HFFc6 (cell line): ENCODE results near the gene SOX18. TPM values are rescaled to one million over a fixed set of nuclear protein-coding genes. Genes with fewer than 3 reads are reported as not detected.

Source experiments
- DNase-seq: peaks from one replicate; pipeline ENCODE4 v3.0.0-alpha.2; 2018
- H3K27ac Mint-ChIP-seq: 2 replicates; pipeline ENCODE4 v1.8.0; 2020; ENCODE audit warnings: mild to moderate bottlenecking, mixed read lengths
- H3K27me3 Mint-ChIP-seq: 2 replicates; pipeline ENCODE4 v1.8.0; 2021; ENCODE audit warnings: mild to moderate bottlenecking, moderate library complexity, mixed read lengths; ENCODE audit not compliant: insufficient read depth
- H3K36me3 Mint-ChIP-seq: 2 replicates; pipeline ENCODE4 v1.8.0; 2021; ENCODE audit warnings: low read depth, mixed read lengths
- H3K4me1 Mint-ChIP-seq: 2 replicates; pipeline ENCODE4 v1.8.0; 2020; ENCODE audit warnings: low read depth, mixed read lengths
- H3K4me3 Mint-ChIP-seq: 2 replicates; pipeline ENCODE4 v1.8.0; 2020; ENCODE audit warnings: mild to moderate bottlenecking, moderate library complexity, mixed read lengths
- H3K9me3 Mint-ChIP-seq: 2 replicates; pipeline ENCODE4 v1.8.0; 2020; ENCODE audit warnings: mild to moderate bottlenecking, mixed read lengths
- total RNA-seq, 6 experiments: library from RNA; stranded (reverse); fragmentation: NEBNext Ultra II Directional; extraction: Animal tissue kit (Norgen Biotek cat#: 25700); gene quantifications; 2 replicates in 1 of 6; 3 replicates in 5 of 6; pipeline ENCODE4 v1.2.3, GENCODE V29; 2021
- TF ChIP-seq, protein P1 (sequence below): fragments of 200-600 bp; sonication (generic); IDR thresholded peaks from 2 replicates; pipeline ENCODE4 v1.5.0; 2021; ENCODE audit warnings: antibody characterized with exemption, mild to moderate bottlenecking

SOX18 gene
- total RNA-seq, 6 experiments from 2014 or later, result 0.10 to 0.17 TPM; not detected in 4

DNA sequence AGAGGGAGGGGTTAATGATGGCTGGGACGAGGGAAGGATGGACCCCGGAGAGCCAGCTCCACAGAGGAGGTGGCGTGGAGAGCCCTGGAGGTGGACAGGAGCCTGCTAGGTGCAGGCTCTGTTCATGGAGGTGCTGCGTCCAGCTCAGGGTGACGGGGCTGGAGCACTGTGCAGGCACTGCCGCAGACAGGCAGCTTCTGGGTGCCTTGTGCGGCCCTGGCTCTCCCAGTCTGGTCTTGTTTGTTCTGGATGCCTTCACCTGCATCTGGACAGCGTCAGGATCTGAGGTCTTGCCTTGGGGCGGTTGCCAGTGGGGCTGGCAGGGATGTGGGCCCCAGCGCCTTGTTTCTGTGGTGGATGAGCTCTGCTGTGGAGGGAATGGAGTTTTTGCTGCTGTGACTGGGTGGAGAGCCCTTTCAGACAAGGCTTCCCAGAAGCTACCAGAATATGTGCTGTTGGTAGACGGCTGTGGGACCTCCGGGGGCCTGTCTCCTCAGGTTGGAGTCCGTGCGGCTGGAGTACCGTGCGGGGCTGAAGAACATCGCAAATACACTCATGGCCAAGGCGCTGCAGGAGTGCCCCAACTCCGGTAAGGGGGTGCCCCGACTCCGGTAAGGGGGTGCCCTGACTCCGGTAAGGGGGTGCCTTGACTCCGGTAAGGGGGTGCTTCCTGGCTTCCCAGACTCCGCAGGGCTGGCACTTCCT lies 21.3 kb downstream of the SOX18 start:
- DNase-seq, result no peak
- no peak overlapping the region for H3K4me3 Mint-ChIP-seq
- H3K27ac Mint-ChIP-seq, result no peak overlapping the region
- no peaks in the 10 kb centered on the region for H3K4me1 Mint-ChIP-seq
- peaks cover 2% of the 10 kb centered on the region for H3K27me3 Mint-ChIP-seq
- TF ChIP-seq, protein P1, sequence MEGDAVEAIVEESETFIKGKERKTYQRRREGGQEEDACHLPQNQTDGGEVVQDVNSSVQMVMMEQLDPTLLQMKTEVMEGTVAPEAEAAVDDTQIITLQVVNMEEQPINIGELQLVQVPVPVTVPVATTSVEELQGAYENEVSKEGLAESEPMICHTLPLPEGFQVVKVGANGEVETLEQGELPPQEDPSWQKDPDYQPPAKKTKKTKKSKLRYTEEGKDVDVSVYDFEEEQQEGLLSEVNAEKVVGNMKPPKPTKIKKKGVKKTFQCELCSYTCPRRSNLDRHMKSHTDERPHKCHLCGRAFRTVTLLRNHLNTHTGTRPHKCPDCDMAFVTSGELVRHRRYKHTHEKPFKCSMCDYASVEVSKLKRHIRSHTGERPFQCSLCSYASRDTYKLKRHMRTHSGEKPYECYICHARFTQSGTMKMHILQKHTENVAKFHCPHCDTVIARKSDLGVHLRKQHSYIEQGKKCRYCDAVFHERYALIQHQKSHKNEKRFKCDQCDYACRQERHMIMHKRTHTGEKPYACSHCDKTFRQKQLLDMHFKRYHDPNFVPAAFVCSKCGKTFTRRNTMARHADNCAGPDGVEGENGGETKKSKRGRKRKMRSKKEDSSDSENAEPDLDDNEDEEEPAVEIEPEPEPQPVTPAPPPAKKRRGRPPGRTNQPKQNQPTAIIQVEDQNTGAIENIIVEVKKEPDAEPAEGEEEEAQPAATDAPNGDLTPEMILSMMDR, result no peak
- H3K36me3 Mint-ChIP-seq, result peaks cover 20% of the 10 kb centered on the region
- H3K9me3 Mint-ChIP-seq, result no peaks in the 10 kb centered on the region

DNA sequence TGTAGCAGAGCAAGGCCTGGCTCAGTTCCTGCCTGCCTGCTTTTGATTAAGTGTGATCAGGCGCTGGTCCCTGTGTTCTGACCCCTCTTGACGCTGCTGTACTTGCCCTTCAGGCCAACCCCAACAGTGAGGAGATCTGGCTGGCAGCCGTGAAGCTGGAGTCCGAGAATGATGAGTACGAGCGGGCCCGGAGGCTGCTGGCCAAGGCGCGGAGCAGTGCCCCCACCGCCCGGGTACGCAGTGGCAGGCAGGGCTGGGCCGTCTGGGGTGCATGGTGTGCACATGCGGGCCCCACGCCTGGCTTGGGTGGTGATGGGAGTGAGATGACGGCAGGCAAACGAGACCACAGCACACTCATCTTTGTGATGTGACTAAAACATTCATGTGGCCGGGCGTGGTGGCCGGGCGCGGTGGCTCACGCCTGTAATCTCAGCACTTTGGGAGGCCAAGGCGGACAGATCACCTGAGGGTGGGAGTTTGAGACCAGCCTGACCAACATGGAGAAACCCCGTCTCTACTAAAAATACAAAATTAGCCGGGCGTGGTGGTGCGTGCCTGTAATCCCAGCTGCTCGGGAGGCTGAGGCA lies 23.5 kb downstream of the SOX18 start:
- Mint-ChIP-seq H3K27ac (no peak overlapping the region), H3K9me3 (no peaks in the 10 kb centered on the region), H3K4me3 (no peak overlapping the region), H3K4me1 (no peaks in the 10 kb centered on the region), H3K27me3 (no peaks in the 10 kb centered on the region; the same call in 1 of the 2 replicates), H3K36me3 (peaks cover 30% of the 10 kb centered on the region)
- TF ChIP-seq, protein P1, result no peak
- no peak for DNase-seq

DNA sequence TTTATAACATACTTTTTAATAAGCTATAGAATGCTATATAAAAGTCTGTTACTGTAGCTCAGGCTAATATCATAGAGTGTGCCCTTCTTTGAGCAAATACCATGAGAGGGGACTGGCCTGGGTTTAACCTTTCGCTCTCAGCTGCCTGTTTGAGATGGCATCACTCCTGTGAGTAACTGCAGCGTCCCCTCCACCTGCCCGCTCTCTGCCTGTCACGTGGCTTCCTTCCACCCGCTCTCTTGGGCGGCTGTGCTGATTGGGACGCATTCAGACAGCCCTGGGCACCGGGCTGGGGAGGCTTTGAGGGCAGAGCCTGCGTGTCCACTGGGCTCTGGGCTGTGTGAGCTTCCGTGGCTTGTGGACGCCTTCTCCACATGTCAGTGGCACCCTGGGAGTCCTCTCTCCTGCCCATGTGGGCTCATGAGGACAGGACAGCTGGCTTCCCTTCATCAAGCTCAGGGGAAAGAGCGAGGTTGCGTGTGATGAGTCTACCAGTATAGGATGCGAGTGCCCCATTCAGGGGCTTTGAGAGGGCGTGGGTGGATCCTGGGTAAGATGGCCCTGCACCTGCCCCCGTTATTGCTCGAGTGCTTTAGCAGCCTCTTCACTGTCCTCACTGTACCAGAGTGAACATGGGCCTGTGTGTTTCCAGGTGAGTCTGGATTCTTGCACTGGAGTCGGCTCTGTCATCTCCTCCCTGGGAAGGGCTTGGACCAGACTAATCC lies 24.2 kb downstream of the SOX18 start:
- Mint-ChIP-seq H3K36me3 (peaks cover 30% of the 10 kb centered on the region), H3K9me3 (no peaks in the 10 kb centered on the region), H3K27me3 (no peaks in the 10 kb centered on the region; the same call in 1 of the 2 replicates), H3K4me1 (no peaks in the 10 kb centered on the region), H3K4me3 (no peak overlapping the region), H3K27ac (no peak overlapping the region)
- no peak for DNase-seq
- TF ChIP-seq, protein P1, result no peak

DNA sequence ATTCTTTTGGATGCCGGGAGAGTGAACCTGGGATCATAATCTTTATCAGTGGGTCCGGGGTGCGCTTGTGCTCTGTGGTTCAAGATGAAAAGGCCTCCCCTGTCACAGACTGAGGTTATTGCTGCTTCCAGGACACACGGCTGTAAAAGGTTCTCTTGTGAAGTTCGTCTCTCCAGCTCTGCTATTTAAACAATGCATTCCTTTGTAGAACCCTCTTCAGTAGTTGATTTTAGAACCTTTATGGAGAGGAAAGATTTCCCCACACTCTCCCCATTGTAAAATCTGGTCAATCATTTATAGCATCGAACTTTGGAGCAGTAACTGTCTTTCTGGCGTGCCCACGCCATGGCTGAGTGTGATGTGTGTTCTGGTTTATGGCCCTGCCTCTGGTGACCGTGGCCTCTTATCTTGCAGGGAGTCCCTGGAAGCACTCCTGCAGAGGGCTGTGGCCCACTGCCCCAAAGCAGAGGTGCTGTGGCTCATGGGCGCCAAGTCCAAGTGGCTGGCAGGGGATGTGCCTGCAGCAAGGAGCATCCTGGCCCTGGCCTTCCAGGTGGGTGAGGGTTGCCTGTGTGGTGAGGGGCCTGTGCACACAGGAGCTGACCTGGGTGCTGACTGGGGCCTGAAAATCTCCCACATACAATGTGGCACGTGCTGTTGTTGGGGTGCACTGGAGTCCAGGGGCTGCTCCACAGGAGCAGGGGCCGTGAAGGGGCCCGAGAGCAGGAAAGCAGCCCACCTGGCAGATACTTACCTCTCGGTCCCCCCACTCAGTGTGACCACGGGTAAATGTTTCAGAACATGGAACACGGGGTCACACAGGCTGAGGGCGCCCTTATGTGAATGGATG lies 25.1 kb downstream of the SOX18 start:
- peaks cover 27% of the 10 kb centered on the region for H3K36me3 Mint-ChIP-seq
- H3K27ac Mint-ChIP-seq, result no peak overlapping the region

More for the DNA sequence above, 25.1 kb downstream of the SOX18 start:
- TF ChIP-seq, protein P1, result no peak
- Mint-ChIP-seq H3K4me1 (no peaks in the 10 kb centered on the region; the same call in 1 of the 2 replicates), H3K4me3 (no peak overlapping the region), H3K27me3 (no peaks in the 10 kb centered on the region; the same call in 1 of the 2 replicates), H3K9me3 (no peaks in the 10 kb centered on the region)
- no peak for DNase-seq
